ENCODE results near the gene GRB14. TPM values are rescaled to one million over a fixed set of nuclear protein-coding genes. Genes with fewer than 3 reads are reported as not detected.
"Not testable (repeated sequence)": the region's sequence is repeated elsewhere in the genome, so short reads cannot be mapped to it uniquely, and the experiment has no call there.

The GRB14 gene
- total RNA-seq, 1 donor from 2014 or later: 24.1 TPM

DNA sequence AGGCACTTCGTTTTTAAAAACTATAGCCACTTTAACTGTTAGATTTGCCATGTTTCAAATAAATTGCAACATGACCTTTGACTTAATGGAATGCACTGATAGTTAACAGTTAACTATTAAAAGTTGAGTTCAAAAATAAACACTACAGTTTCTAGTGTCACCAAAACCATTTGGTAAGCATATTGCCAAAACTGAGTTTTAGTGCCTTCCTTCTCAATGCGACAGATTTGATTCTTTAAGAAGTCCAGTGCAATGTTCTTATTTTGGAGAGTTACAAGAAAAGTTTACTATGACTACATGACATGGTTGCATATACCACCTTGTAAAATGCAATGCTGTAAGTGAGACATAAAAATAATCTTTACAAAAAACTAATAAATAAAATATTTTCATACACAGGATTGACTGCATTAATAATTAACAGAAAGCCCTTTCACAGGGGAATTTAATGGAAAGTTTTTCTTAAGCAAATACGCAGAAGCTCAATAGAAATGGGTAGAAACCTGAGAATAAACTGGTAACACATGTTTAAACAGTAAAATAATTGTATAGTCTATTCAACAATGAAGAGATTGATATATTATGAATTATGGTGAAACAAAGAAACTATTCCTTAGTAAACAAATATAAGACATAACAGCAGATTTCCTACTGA, 53.8 kb downstream of the GRB14 start:
- no peak for ATAC-seq (ENCODE audit: poor library complexity)
- DNase-seq: no peak
- intact Hi-C loops (cut with DNase I): no loop called here

DNA sequence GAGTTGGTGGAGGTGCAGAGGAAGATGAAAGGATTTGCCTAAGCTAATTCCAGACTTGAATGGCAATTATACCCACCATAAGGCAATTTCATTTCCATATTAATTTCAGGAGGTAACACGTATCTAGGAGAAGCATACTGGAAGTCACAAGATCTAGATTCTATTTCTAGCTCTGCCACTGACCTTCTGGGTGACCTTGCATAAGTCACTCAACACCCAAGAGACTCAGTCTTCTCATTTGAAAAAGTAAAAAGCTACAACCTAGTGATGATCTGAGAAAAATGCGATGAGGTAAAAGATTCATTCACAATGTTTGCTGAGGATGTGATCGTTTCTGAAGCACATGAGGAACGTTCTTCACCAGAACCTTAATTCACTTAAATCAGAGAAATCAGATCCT, 55.9 kb downstream of the GRB14 start:
- intact Hi-C loops (cut with DNase I): no loop called here
- no peak for ATAC-seq (ENCODE audit: poor library complexity)
- no peak for DNase-seq

DNA sequence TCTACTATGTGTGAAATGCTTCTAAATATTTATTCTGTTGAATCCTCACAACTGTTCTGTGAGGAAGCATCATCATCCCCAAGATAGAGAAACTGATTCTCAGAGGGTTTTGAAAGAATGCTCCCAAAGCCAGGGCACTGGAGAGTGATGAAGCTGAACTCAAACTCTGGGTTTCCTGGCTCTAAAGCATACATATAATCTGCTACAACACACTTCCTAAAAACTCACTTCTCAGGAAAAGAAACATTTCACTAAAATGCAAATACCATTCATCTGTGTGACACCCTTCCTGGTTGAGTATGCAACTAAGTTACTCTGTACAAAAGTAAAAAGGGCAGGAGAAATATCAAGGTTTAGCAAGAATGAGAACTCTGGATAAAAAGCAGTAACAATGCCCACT, 58.6 kb downstream of the GRB14 start:
- intact Hi-C loops (cut with DNase I): loop anchor here (5.0 kb wide), 2 partner anchors 35 to 150 kb away; no protein-coding TSS in a partner anchor
- ATAC-seq (ENCODE audit: poor library complexity): no peak
- DNase-seq: no peak

DNA sequence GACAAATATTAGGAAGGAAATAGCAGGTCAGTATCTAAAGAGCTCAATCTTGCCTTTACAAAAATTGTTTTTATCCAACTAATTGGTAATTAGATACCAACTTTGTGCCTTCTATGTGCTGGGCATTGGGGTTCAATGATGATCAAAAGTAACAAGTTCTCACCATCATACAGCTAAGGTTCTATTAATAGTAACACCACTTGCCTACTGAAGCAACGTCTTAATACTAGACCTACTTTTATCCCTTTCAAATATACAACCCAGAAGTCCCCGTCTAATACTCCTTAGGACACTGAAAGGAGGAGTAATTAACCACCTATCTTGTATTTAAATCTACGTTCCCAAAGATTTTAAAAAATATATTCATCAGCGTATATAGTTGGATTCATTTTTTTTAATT, 59.3 kb downstream of the GRB14 start:
- ATAC-seq (ENCODE audit: poor library complexity): peak; percentile 33
- intact Hi-C loops (cut with DNase I): loop anchor here (5.0 kb wide), 2 partner anchors 35 to 150 kb away; no protein-coding TSS in a partner anchor
- DNase-seq: no peak

DNA sequence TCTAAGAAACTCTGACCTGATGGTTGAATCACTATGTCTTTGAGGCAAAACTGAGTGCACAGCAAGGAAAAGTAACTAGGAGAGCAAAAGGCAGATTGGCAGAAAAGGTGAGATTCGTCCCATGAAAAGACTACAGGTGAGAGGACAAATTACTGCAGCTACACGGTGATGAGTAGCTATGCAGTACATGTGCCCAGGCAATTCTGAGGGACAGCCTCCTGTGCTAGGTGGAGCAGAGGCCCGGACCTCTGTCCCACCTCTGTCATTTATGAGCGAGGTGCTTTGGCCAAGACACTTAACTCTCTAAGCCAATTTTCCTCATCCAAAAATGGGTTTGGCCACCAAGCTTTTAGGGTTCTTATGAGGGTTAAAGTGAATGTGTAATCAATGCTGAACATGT, 59.9 kb downstream of the GRB14 start:
- intact Hi-C loops (cut with DNase I): loop anchor here (5.0 kb wide), 2 partner anchors 36 to 151 kb away; no protein-coding TSS in a partner anchor
- DNase-seq (no peak), ATAC-seq (ENCODE audit: poor library complexity) (peak; percentile 16)

DNA sequence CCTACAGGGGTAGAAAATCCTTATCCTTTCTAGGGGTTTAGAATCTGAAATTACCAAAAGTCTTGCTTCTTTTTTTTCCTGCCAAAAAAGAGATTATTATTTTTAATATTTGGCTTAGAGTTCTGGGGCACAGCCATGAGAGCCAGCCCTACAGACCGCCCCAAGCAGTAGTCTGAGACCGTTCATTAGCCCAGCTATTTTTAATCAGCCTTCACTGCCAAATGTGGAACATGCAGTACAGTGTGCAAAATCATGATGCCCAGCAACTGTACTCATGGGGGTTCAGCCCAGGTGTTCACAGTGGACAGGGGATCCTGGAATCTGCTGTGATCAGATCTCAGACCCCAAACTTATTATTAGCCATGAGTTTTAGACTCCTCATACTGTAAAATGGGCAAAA, 60.4 kb downstream of the GRB14 start:
- ATAC-seq (ENCODE audit: poor library complexity) (peak; percentile 95), DNase-seq (no peak)
- intact Hi-C loops (cut with DNase I): loop anchor here (5.0 kb wide), 2 partner anchors 36 to 151 kb away; no protein-coding TSS in a partner anchor

DNA sequence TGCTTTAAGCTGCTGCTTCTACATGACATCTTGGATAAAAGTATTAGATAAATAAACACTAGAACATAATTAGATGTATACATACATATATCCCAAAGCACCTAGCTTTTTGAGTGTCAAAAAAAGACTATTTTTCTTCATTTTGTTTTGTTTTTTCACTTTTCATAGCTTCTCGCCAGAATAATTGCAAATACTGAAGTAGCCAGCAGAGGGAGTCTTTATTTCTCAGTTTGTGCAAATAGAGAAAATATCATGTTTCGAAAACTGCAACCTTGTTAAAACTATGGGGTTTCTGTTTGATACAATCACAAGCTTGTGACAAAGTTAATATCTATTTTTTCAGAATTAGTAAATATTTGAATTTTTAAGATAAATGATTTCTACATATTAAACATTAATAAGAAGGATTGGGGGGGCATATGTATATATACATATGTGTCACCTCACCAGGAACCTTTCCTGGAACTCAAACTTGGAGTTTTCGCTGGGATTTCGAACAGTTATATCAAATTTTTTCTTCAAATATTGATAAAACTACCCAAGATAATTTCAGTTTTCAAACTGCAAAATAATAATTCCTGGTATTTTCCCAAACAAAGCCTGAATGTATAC, 61.0 kb downstream of the GRB14 start:
- ATAC-seq (ENCODE audit: poor library complexity): peak; percentile 57
- intact Hi-C loops (cut with DNase I): loop anchor here (5.0 kb wide), 2 partner anchors 37 to 152 kb away; no protein-coding TSS in a partner anchor
- DNase-seq: no peak

DNA sequence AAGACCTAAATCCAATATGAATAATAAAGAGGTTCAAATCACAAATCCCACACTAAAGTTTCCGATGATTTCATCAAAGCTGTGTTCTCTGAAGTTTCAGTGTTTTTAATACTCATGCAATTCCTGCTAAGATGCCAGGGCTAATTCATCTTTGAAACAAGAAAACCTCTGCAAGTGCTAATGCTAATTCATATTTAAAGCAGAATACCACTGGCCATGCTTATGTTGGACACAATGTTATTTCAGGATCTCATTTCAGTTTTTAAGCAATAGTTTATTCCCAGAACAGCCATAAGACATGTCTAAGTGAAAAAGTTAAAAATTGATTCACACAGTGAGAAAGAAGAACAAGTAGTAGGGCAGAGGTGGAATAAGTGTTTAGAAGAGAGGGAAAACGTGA, 62.8 kb downstream of the GRB14 start:
- intact Hi-C loops (cut with DNase I): no loop called here
- no peak for DNase-seq
- no peak for ATAC-seq (ENCODE audit: poor library complexity)

DNA sequence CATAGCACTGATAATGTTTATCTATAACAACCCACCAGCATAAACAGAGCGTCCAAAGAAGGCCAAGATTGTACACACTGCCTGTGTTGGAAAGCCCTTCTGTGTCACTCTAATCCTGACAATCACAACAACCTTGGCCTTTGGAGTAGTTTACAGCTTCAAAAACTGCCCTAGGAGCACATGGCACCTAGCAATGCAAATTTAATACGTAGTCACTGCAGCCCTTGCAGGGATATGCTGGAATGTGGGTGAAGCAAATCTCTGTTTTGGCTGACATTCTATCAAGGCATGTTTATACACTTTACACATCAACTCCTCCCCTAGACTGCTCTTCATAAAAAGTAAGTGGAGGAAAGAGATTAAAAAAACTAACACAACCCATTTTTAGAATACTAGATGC, 66.8 kb downstream of the GRB14 start:
- ATAC-seq (ENCODE audit: poor library complexity) (peak; percentile 52), DNase-seq (no peak)
- intact Hi-C loops (cut with DNase I): no loop called here

DNA sequence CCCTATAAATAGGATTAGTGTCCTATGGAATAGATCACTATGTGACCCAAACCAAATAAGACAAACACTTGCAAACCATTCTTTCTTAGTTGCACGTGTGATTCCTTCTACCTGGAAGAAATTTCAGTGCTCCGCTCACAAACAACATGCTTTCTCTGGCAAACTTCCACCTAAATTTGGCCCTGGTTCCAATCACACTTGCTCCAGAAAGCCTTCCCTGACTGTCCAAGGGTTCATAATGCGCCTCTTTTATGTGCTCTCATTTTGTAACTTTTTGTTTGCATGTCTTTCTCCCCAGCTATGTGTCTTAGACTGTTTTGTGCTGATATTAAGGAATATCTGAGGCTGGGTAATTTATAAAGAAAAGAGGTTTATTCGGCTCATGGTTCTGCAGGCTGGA, 69.8 kb downstream of the GRB14 start:
- ATAC-seq (ENCODE audit: poor library complexity) (no peak), DNase-seq (no peak)
- intact Hi-C loops (cut with DNase I): no loop called here

DNA sequence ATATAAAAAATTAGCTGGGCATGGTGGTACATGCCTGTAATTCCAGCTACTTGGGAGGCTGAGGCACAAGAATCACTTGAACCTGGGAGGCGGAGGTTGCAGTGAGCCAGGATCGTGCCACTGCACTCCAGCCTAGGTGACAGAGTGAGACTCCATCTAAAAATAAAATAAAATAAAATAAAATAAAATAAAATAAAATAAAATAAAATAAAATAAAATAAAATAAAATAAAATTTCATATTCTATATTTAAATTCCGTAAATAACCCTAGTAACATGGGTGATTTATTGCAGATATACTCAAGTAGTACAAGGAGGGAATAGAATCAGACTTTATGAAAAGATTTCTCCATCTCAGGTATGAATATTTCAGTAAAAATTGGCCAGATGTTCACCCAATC, 71.6 kb downstream of the GRB14 start:
- intact Hi-C loops (cut with DNase I); ATAC-seq (ENCODE audit: poor library complexity); DNase-seq: not testable (repeated sequence)

DNA sequence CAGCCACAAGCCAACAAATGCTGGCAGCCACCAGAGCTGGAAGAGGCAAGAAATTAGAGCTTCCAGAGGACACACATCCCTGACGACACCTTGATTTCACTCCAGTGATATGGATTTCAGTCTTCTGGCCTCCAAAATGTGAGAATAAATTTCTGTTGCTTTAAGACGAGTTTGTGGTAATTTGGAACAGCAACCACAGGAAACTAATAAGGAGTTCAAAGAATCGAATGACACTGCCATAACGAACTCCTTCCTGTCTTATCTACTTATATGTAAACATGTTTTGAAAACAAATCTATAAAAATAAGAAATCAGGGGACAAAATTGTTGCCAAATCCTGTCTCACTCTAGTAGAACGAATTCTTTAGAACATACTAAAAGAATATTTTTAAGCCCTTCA, 75.8 kb downstream of the GRB14 start:
- intact Hi-C loops (cut with DNase I): no loop called here
- no peak for ATAC-seq (ENCODE audit: poor library complexity)
- DNase-seq: no peak

DNA sequence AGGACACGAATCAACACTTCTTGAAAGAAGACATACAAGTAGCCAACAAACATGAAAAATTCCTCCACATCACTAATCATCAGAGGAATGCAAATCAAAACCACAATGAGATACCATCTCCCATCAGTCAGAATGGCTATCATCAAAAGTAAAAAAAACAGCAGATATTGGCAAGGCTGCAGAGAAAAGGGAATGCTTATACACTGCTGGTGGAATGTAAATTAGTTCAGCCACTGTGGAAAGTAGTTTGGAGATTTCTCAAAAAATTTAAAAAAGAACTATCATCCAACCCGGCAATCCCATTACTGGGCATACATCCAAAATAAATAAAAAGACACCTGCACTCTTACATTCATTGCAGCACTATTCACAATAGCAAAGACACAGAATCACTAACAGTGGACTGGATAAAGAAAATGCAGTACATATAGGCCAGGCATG, 78.7 kb downstream of the GRB14 start:
- DNase-seq: no peak
- intact Hi-C loops (cut with DNase I): no loop called here
- no peak for ATAC-seq (ENCODE audit: poor library complexity)

DNA sequence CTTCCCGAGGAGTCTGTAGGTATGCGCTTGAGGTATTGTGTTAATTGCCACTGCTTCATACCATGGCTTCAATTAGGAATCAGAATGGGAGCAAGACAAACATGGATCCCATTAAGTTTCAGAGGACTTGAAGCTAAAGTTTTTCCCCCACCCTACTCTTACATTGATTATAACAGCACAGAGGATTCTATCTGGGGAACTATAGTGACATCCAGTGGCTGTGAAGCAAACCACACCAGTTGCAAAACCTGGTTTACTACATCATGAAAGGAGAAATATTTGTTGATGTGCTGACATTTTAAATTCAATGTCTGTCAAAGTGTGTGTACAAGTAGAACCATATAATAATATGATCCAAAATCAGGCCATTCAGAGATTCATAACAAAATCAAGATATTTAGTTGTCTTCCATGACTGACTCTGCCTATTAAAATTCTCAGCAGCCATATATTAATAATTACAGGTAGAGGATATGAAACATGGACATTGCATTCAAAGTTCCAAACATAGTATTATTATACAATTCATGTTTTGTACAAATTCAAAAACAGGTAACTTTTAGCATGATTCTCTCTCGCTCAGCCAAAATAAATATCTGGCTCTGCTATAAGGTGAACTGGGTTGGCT, 82.9 kb downstream of the GRB14 start:
- ATAC-seq (ENCODE audit: poor library complexity): peak; percentile 77
- DNase-seq: no peak
- intact Hi-C loops (cut with DNase I): no loop called here

DNA sequence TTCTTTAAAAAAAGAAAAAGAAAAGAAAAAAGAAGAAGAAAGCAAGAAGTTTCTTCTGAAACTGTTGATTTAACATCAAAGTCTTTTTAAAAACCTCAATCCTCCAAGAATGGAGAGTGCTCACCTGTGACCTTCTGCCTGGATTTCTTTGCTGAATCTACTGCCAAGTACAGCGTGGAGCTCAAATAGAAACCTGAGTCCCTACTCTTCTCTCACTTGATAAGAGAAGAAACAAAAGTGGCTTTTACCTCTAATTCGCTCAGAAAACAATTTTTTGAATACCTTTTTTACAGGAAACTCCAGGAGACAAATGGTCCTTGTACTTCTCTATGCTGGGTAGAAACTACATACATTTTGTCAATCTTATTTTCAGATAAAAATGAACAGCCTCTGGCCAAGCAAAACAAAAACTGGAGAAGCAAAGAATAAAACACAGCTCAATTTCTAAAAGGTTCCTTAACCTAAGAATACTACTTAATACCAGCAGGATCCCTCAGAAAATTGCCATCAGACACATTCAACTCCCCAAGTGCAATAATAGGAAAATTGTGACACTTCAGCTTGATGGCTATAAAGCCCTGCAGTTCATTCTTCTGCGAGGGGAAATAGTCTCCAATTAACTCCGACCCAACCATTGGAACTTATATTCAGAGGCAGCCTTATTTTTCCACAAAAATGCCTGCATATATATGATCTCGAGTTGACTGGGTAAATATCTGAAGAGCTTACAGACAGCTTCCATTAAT, 85.8 kb downstream of the GRB14 start:
- intact Hi-C loops (cut with DNase I): no loop called here
- no peak for DNase-seq
- ATAC-seq (ENCODE audit: poor library complexity): peak; percentile 67

DNA sequence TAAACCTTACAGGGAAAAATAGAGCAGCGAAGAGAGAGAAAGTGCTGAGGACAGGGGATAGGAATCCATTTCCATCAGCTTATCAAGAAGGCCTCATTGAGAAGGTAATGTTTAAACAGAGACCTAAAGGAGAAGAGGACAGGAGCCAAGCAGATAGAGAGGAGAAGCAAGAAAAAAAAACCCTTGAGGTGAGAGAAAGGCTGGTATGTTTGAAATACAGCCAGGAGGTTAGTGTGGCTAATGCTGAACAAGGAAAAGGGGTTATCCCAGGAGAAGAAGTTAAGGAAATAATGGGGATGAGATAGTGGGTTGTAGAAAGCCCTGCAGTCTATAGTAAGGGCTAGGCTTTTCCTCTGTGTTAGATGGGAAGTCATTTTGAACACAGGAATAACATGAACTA, 90.8 kb downstream of the GRB14 start:
- no peak for DNase-seq
- intact Hi-C loops (cut with DNase I): no loop called here
- ATAC-seq (ENCODE audit: poor library complexity): no peak

DNA sequence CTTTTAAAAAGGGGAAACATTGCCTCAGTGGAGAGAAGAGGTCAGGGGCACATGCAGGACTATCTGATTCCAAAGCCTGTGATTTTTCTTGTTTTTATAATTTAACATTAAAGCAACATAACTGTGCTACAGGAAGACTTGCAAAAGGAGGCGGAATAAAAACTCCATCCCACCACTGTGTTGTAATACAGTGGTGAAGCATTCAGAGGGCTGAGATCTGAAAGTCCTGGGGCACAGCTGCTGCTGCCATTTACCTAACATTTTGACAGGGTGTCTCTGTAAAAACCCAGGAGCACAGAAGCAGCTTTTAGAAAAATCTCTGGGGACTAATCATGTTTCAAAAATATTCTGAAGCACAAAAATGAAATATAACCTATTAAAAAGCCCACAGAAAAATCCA, 97.6 kb downstream of the GRB14 start:
- ATAC-seq (ENCODE audit: poor library complexity) (no peak), DNase-seq (no peak)
- intact Hi-C loops (cut with DNase I): no loop called here

DNA sequence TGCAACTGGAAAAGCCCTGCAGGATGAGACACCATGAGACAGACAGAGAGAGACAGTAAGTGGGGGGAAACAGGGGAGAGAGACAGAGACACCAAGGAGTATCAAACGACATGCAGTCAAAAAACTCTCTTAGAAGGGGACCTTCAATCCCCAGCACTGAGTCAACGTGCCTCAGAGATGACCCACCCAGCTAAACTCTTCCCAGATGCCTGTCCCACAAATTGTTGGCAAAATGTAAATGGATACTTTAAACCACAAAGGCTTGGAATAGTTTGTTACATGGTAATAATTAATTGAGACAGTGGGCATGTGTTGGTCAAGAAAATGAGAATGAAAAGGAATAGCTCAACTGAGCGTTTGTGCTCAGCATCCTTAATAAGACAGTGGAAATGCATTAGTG, 98.3 kb downstream of the GRB14 start:
- intact Hi-C loops (cut with DNase I): no loop called here
- ATAC-seq (ENCODE audit: poor library complexity) (no peak), DNase-seq (no peak)

DNA sequence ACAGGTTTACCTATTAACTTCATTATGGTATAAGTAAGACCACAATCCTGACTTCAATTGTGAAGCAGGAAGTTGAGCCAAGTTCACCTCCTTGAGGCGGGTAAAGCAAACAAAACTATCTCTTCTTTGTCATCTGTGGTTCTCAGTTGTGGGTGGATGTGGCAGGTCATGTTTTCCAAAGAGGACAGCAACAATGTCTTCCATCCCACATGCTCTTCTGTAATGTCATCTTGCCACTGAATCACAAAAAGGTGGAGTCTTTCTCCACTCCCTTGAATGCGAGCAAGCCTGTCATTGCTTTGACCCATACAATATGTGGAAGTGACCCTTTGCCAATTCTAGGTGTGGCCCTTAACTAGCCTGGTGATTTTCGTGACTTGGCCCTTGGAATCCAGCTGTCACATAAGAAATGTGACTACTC, 98.7 kb downstream of the GRB14 start:
- ATAC-seq (ENCODE audit: poor library complexity) (no peak), DNase-seq (no peak)
- intact Hi-C loops (cut with DNase I): no loop called here

All from Right ventricle myocardium superior (tissue), 1 donor.